ENCODE measurements around the gene CTBP1. TPM values are rescaled to one million over a fixed set of nuclear protein-coding genes. Genes with fewer than 3 reads are reported as not detected.

Gene CTBP1
- total and polyA plus RNA-seq, 2 of the 8 experiments (the other 6 are each of a cell fraction or from before 2014, with no cell fraction given): 128 to 185 TPM

GRCh38 chr4:1264942-1265341 is 16.0 kb upstream of the CTBP1 start (continued):
- no peak for TF ChIP-seq CREB1 (IDR thresholded peaks at IDR 0.05)
- no peak for TF ChIP-seq HDAC6 (IDR thresholded peaks at IDR 0.05; ENCODE audit: low read depth, low read length)
- TF ChIP-seq EZH2 (IDR thresholded peaks at IDR 0.05; ENCODE audit: low read depth, low read length, severe bottlenecking): no peak
- TF ChIP-seq MAFK (IDR thresholded peaks at IDR 0.05; ENCODE audit: low read depth, low read length): no peak
- TF ChIP-seq CTCF (IDR thresholded peaks at IDR 0.05; ENCODE audit: control extremely low read depth in 1 of 3, insufficient read depth in 1 of 3, low read depth in 1 of 3, low read length in 3 of 3): no peak
